C4-2B (cell line): Measurements from ENCODE around the gene ATG10.

Experiments
- ZFX ChIP-seq: fragments of 450-650 bp; IDR thresholded peaks from 2 replicates; pipeline ENCODE4 v1.6.1; 2017
- TF ChIP-seq, protein P1 (sequence below): fragments of 450-650 bp; conservative IDR thresholded peaks from 2 replicates; pipeline ENCODE4 v1.5.1; 2017; ENCODE audit warnings: mild to moderate bottlenecking

DNA sequence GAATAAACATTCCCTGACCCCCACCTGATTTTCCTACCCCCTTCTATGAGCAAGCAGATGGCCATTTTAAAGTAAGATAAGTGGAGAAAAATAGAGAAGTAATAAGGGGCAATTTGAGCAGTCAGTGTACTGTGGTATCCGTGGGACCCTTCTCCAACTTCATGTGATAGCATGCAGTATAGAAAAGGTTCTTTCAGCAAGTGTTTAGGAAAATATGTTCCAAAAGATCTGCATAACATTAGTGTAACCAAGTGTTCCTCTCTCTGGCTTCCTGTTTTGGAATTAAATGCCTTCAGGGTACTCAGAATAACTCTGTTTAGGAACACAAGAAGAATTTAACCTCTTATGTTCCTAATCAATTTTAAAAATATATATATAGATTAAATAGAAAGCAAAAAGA lies 134.9 kb downstream of the ATG10 start:
- TF ChIP-seq, protein P1, sequence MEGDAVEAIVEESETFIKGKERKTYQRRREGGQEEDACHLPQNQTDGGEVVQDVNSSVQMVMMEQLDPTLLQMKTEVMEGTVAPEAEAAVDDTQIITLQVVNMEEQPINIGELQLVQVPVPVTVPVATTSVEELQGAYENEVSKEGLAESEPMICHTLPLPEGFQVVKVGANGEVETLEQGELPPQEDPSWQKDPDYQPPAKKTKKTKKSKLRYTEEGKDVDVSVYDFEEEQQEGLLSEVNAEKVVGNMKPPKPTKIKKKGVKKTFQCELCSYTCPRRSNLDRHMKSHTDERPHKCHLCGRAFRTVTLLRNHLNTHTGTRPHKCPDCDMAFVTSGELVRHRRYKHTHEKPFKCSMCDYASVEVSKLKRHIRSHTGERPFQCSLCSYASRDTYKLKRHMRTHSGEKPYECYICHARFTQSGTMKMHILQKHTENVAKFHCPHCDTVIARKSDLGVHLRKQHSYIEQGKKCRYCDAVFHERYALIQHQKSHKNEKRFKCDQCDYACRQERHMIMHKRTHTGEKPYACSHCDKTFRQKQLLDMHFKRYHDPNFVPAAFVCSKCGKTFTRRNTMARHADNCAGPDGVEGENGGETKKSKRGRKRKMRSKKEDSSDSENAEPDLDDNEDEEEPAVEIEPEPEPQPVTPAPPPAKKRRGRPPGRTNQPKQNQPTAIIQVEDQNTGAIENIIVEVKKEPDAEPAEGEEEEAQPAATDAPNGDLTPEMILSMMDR: no peak
- no peak for TF ChIP-seq ZFX
